ENCODE measurements around the gene AATK. TPM values are rescaled to one million over a fixed set of nuclear protein-coding genes. Genes with fewer than 3 reads are reported as not detected.

AATK gene
- total RNA-seq, 1 experiment from 2014 or later: 4.4 TPM

DNA sequence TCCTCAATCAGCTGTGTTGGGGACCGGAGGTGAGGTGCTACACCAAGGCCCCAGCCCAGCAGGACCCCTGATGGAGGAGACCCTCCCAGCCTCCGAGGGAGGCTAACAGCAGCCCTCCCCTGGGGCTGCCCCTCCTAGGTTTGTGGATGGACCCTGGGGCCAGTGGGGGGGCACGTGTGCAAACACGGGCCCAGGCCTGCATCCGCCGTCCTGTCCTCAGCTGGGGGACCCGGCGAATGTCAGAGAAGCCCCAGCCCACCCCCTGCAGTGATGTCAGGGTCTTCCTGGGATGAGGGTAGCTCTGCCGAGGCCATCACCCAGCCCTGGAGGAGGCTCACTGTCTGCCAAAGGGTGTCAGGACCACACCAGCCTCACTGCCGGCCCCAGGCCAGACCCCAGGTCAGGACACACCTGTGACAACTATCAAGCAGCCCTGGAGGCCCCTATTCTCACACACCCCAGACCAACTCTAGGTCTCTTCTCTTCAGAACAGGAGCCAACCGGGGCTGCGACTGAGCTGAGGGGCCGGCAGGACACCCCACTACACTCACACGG is 30.0 kb upstream of the AATK start:
- ATAC-seq: no peak
- Histone ChIP-seq H3K9me3 (ENCODE audit: control insufficient read depth in 1 of 2, insufficient read depth in 1 of 2, low read depth in 1 of 2, low read length in 2 of 2) (no peaks in the 10 kb centered on the region), H3K4me1 (ENCODE audit: control insufficient read depth in 1 of 2, insufficient read depth in 2 of 2, low read length in 2 of 2) (peaks cover 0 to 5% of the 10 kb centered on the region in 2 experiments; a peak in 1 of 4 replicates), H3K79me2 (ENCODE audit: insufficient read depth, low read length) (no peaks in the 10 kb centered on the region), H3K36me3 (ENCODE audit: control insufficient read depth in 1 of 2, insufficient read depth in 2 of 2, low read length in 2 of 2) (peaks cover 3 to 5% of the 10 kb centered on the region in 2 experiments), H3K9ac (ENCODE audit: low read length) (no peak overlapping the region), H3K27me3 (ENCODE audit: insufficient read depth, low read length) (no peaks in the 10 kb centered on the region), H4K20me1 (ENCODE audit: insufficient read depth) (no peaks in the 10 kb centered on the region), H3K4me2 (ENCODE audit: low read length) (no peak overlapping the region), H3K27ac (ENCODE audit: low read depth, low read length) (no peak overlapping the region), H3K4me3 (replicated peaks in 1 of 2; ENCODE audit: low read depth in 1 of 2, low read length in 2 of 2) (no peak overlapping the region), H3K9me2 (ENCODE audit: insufficient read depth) (no peaks in the 10 kb centered on the region), H2AFZ (ENCODE audit: low read depth, low read length, poor library complexity, severe bottlenecking) (no peak overlapping the region)
- RAD21 ChIA-PET (ENCODE audit: low non-redundant PET in 1 of 2, low total read pairs in 2 of 2, uncharacterized antibody in 2 of 2, unreplicated experiment in 2 of 2): no interaction called here
- CTCF ChIA-PET: no interaction called here
- POLR2A ChIA-PET: no interaction called here
- intact Hi-C loops (cut with micrococcal nuclease): no loop called here
- DNase-seq (ENCODE audit: low read depth, low spot score): no peak
- no TSS peak for BruUV-seq (replicated peaks)
- TF ChIP-seq CBX3 (IDR thresholded peaks at IDR 0.05; ENCODE audit: low read depth) (no peak), EZH2 (IDR thresholded peaks at IDR 0.05) (no peak), POLR2A (IDR thresholded peaks at IDR 0.05; ENCODE audit: borderline replicate concordance, extremely low read depth, insufficient read depth, insufficient read length) (no peak), SRF (IDR thresholded peaks at IDR 0.05; ENCODE audit: low read depth) (no peak), YY1 (IDR thresholded peaks at IDR 0.05; ENCODE audit: extremely low read depth, insufficient replicate concordance, low read depth, low read length) (no peak), TCF7L2 (IDR thresholded peaks at IDR 0.05; ENCODE audit: borderline replicate concordance, extremely low read depth, insufficient read depth, insufficient read length) (no peak), CEBPB (IDR thresholded peaks at IDR 0.05; ENCODE audit: low read depth) (no peak), SP1 (IDR thresholded peaks at IDR 0.05; ENCODE audit: low read depth) (no peak)
- TF ChIP-seq, protein P1, sequence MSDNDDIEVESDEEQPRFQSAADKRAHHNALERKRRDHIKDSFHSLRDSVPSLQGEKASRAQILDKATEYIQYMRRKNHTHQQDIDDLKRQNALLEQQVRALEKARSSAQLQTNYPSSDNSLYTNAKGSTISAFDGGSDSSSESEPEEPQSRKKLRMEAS (IDR thresholded peaks at IDR 0.05): no peak

Data from HCT116 (cell line).